HepG2 (cell line): ENCODE results near the gene TRPM1. TPM values are rescaled to one million over a fixed set of nuclear protein-coding genes. Genes with fewer than 3 reads are reported as not detected.

Source experiments
- ATAC-seq: fragments of 200-7000 bp; cut with Tn5 transposase; 3 replicates; pipeline ENCODE4 v1.9.1; 2020; ENCODE audit warnings: mild to moderate bottlenecking, moderate library complexity
- BruUV-seq: library from RNA; stranded (reverse); fragments of 400-500 nt; replicated peaks from 2 replicates; lab custom pipeline; 2021; lab: Mats Ljungman, UMichigan
- CTCF ChIA-PET: fragments of 300-600 bp; formaldehyde crosslinking; extraction: SDS; loops from one replicate; lab custom pipeline; 2021; ENCODE audit warnings: low total read pairs, inconsistent platforms, low intra/inter-chr PET ratio; lab: Yijun Ruan, JAX
- POLR2A ChIA-PET: fragments of 350-600 bp; sonication (Branson Sonifier 250); formaldehyde crosslinking; loops from one replicate; lab custom pipeline; 2020; ENCODE audit warnings: antibody characterized with exemption, inconsistent platforms; lab: Yijun Ruan, JAX
- DNase-seq: peaks from one replicate; pipeline ENCODE4 v3.0.0-alpha.2; 2015; ENCODE audit warnings: low spot score
- FAIRE-seq: peaks from 3 replicates; lab custom pipeline; 2011; peaks lifted over from hg19 to GRCh38; lab: Jason Lieb, UNC
- H2AFZ ChIP-seq: one replicate; pipeline ENCODE4 v1.6.1; 2011; ENCODE audit warnings: low read length, inconsistent platforms
- H3K27ac ChIP-seq: fragments of 300-600 bp; 3 replicates; pipeline ENCODE4 v1.8.0; 2011; ENCODE audit warnings: mixed run types, mild to moderate bottlenecking, mixed read lengths, low read length, inconsistent platforms; ENCODE audit not compliant: insufficient read depth; ENCODE audit errors: extremely low read length
- H3K27me3 ChIP-seq, 2 experiments: fragments of 200-600 bp in 1 of 2; 2 replicates in 1 of 2; 3 replicates in 1 of 2; pipeline versions ENCODE4 v1.6.0 to v1.8.0; 2011; ENCODE audit warnings: low read length in 2 of 2, mild to moderate bottlenecking in 2 of 2, moderate library complexity in 2 of 2, inconsistent platforms in 1 of 2; ENCODE audit not compliant: insufficient read depth in 2 of 2, control insufficient read depth in 1 of 2
- H3K36me3 ChIP-seq, 2 experiments: fragments of 200-600 bp in 1 of 2; replicated peaks in 1 of 2; 2 replicates in 1 of 2; 3 replicates in 1 of 2; pipeline versions ENCODE4 v1.5.1 to v1.8.0; 2011; ENCODE audit warnings: low read length in 2 of 2, inconsistent platforms in 1 of 2; ENCODE audit not compliant: insufficient read depth in 2 of 2, control insufficient read depth in 1 of 2
- H3K4me1 ChIP-seq: 2 replicates; pipeline ENCODE4 v1.5.1; 2012; ENCODE audit warnings: low read length, inconsistent platforms; ENCODE audit not compliant: insufficient read depth
- H3K4me2 ChIP-seq: 2 replicates; pipeline ENCODE4 v1.6.0; 2011; ENCODE audit warnings: low read depth, low read length, inconsistent platforms
- H3K4me3 ChIP-seq, 3 experiments: fragments of 200-600 bp in 1 of 3; sonication (generic), shearing (Covaris generic) in 1 of 3; replicated peaks in 1 of 3; 2 replicates each; pipeline ENCODE4 v1.5.1; 2011 to 2016; ENCODE audit warnings: low read length in 3 of 3, inconsistent platforms in 2 of 3, low read depth in 2 of 3, mild to moderate bottlenecking in 2 of 3, control low read depth in 1 of 3, mixed read lengths in 1 of 3; ENCODE audit not compliant: insufficient read depth in 1 of 3
- H3K79me2 ChIP-seq: one replicate; pipeline ENCODE4 v1.6.1; 2011; ENCODE audit warnings: low read length, inconsistent platforms; ENCODE audit not compliant: insufficient read depth
- H3K9ac ChIP-seq: 2 replicates; pipeline ENCODE4 v1.6.0; 2011; ENCODE audit warnings: mild to moderate bottlenecking, low read depth, low read length, inconsistent platforms; ENCODE audit not compliant: insufficient read depth
- H3K9me3 ChIP-seq: 2 replicates; pipeline ENCODE4 v1.5.1; 2012; ENCODE audit warnings: mild to moderate bottlenecking, low read length
- H4K20me1 ChIP-seq: 2 replicates; pipeline ENCODE4 v1.6.0; 2011; ENCODE audit warnings: inconsistent platforms, mild to moderate bottlenecking, low read length, moderate library complexity; ENCODE audit not compliant: insufficient read depth
- KLF6 ChIP-seq: IDR thresholded peaks from 2 replicates; pipeline ENCODE4 v1.8.0; 2016; ENCODE audit warnings: missing biosample characterization, missing genetic modification reagents
- MBNL3 ChIP-seq: fragments of 250-450 bp; sonication (Bioruptor Pico); conservative IDR thresholded peaks from 2 replicates; pipeline ENCODE4 v1.8.0; 2022; ENCODE audit warnings: mild to moderate bottlenecking, inconsistent platforms
- PAWR ChIP-seq: sonication (generic); formaldehyde crosslinking; IDR thresholded peaks from 2 replicates; pipeline ENCODE4 v1.4.0; 2020; ENCODE audit warnings: missing genetic modification reagents, mild to moderate bottlenecking, borderline replicate concordance
- SOX6 ChIP-seq, 2 experiments: fragments of 450-650 bp in 1 of 2; sonication (generic) in 1 of 2; formaldehyde crosslinking in 1 of 2; IDR thresholded peaks; 2 replicates each; pipeline versions ENCODE4 v1.4.0 to v1.6.1; 2017 to 2020; ENCODE audit warnings: antibody characterized with exemption in 1 of 2, mild to moderate bottlenecking in 1 of 2, missing genetic modification reagents in 1 of 2
- TEAD2 ChIP-seq: sonication (generic); formaldehyde crosslinking; IDR thresholded peaks from 2 replicates; pipeline ENCODE4 v1.9.0; 2021; ENCODE audit warnings: missing genetic modification reagents
- ZBTB3 ChIP-seq: sonication (generic); formaldehyde crosslinking; IDR thresholded peaks from 2 replicates; pipeline ENCODE4 v1.4.0; 2020; ENCODE audit warnings: low read depth, mild to moderate bottlenecking, moderate library complexity, missing genetic modification reagents, borderline replicate concordance
- ZKSCAN1 ChIP-seq: fragments of 150-350 bp; IDR thresholded peaks from 2 replicates; pipeline ENCODE4 v1.6.1; 2014; ENCODE audit warnings: low read length
- ZMYM4 ChIP-seq: sonication (generic); formaldehyde crosslinking; IDR thresholded peaks from 2 replicates; pipeline ENCODE4 v1.8.1; 2023; ENCODE audit warnings: mild to moderate bottlenecking, missing genetic modification reagents
- ZNF17 ChIP-seq: sonication (generic); formaldehyde crosslinking; IDR thresholded peaks from 2 replicates; pipeline ENCODE4 v1.5.0; 2020; ENCODE audit warnings: mild to moderate bottlenecking, missing genetic modification reagents
- ZNF354B ChIP-seq: sonication (generic); formaldehyde crosslinking; IDR thresholded peaks from 2 replicates; pipeline ENCODE4 v1.8.0; 2022; ENCODE audit warnings: mild to moderate bottlenecking, missing genetic modification reagents
- ZNF766 ChIP-seq: sonication (generic); formaldehyde crosslinking; IDR thresholded peaks from 2 replicates; pipeline ENCODE4 v1.5.0; 2020; ENCODE audit warnings: missing genetic modification reagents, borderline replicate concordance
- ZNF781 ChIP-seq: sonication (generic); formaldehyde crosslinking; IDR thresholded peaks from 2 replicates; pipeline ENCODE4 v1.5.1; 2020; ENCODE audit warnings: borderline replicate concordance, mild to moderate bottlenecking, missing genetic modification reagents; ENCODE audit errors: not compliant biosample characterization
- ZSCAN12 ChIP-seq: sonication (generic); formaldehyde crosslinking; IDR thresholded peaks from 2 replicates; pipeline ENCODE4 v1.9.0; 2021; ENCODE audit warnings: mild to moderate bottlenecking, missing genetic modification reagents
- WGBS: methylation state at CpG from one replicate; pipeline ENCODE4 v1.1.6; 2017; ENCODE audit warnings: low lambda C conversion rate; 5-methylcytosine and 5-hydroxymethylcytosine counted together
- in situ Hi-C: cut with HindIII; loops from 2 replicates; pipeline ENCODE4 v1.10.0; 2017; ENCODE audit warnings: low pct_unique_long_range_greater_than_20kb; ENCODE audit not compliant: extremely low pct_ligation_motif_present
- intact Hi-C: fragments of 100-400 bp; cut with micrococcal nuclease; formaldehyde crosslinking; loops from one replicate; pipeline ENCODE4 v1.10.0; 2022; ENCODE audit not compliant: unreplicated experiment
- polyA plus RNA-seq, 8 experiments: library from polyadenylated mRNA; depleted of rRNA in 3 of 8; stranded (reverse) in 7 of 8; unstranded in 1 of 8; fragments of >200 nt; fragmentation: Illumina TruSeq in 4 of 8; extraction: Trizol in 4 of 8; gene quantifications; 2 replicates each; pipeline versions ENCODE4 v1.2.1 to v1.2.3, GENCODE V29; 2011 to 2016; ENCODE audit warnings: low read depth in 4 of 8, missing spikeins in 1 of 8, mixed read lengths in 1 of 8; ENCODE audit not compliant: insufficient read depth in 1 of 8
- total RNA-seq, 5 experiments: library from RNA; depleted of rRNA; stranded (reverse); fragments of >200 nt; fragmentation: Illumina TruSeq; extraction: Trizol; gene quantifications; 2 replicates each; pipeline ENCODE4 v1.2.3, GENCODE V29; 2016; ENCODE audit warnings: low read depth in 1 of 5
- TF ChIP-seq, protein P1 (sequence below): sonication (generic); formaldehyde crosslinking; IDR thresholded peaks from 2 replicates; pipeline ENCODE4 v1.8.1; 2023; ENCODE audit warnings: mild to moderate bottlenecking, missing genetic modification reagents
- TF ChIP-seq, protein P2 (sequence below): sonication (generic); formaldehyde crosslinking; IDR thresholded peaks from 2 replicates; pipeline ENCODE4 v1.8.0; 2022; ENCODE audit warnings: mild to moderate bottlenecking, missing genetic modification reagents; ENCODE audit not compliant: insufficient replicate concordance

The TRPM1 gene
- total and polyA plus RNA-seq, 2 of the 13 experiments (the other 11 are each of a cell fraction or from before 2014, with no cell fraction given) = not detected

DNA sequence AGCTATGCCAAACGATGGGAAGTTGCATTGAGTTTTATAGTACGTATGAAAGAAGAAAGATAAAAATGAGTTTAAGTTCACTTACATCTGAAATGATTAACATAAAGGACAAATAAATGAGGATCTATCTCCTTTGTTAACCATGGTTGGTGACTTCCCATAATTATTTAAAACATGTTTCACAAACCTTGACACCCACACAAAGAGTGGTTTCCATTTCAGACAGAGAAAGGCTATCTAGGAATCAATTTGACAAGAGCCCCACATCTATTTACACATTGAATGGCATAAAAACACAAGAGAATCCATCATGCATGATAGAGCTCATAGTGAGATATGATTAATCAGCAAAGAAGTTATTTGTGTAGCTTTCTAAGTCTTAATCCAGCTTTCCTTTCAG lies 95.9 kb downstream of the TRPM1 start:
- FAIRE-seq (no peak), DNase-seq (no peak), ATAC-seq (no peak)
- no peaks in the 10 kb centered on the region for H4K20me1 ChIP-seq
- H3K9me3 ChIP-seq = no peaks in the 10 kb centered on the region
- peaks cover 0 to 4% of the 10 kb centered on the region in 2 experiments; a peak in 3 of 5 replicates for H3K27me3 ChIP-seq
- no TSS peak for BruUV-seq
- in situ Hi-C loops = no loop called here
- POLR2A ChIA-PET = no interaction called here
- H3K36me3 ChIP-seq = no peaks in the 10 kb centered on the region
- no peaks in the 10 kb centered on the region for H3K79me2 ChIP-seq
- no peak overlapping the region for H3K4me2 ChIP-seq
- no peak overlapping the region for H3K27ac ChIP-seq
- no peak overlapping the region for H2AFZ ChIP-seq
- no peak overlapping the region for H3K9ac ChIP-seq
- intact Hi-C loops = no loop called here
- H3K4me1 ChIP-seq = no peaks in the 10 kb centered on the region
- no peak for TF ChIP-seq TEAD2
- H3K4me3 ChIP-seq = no peak overlapping the region
- CTCF ChIA-PET = no interaction called here
- WGBS = 5% methylated on average over 2 of the region's 2 CpGs

DNA sequence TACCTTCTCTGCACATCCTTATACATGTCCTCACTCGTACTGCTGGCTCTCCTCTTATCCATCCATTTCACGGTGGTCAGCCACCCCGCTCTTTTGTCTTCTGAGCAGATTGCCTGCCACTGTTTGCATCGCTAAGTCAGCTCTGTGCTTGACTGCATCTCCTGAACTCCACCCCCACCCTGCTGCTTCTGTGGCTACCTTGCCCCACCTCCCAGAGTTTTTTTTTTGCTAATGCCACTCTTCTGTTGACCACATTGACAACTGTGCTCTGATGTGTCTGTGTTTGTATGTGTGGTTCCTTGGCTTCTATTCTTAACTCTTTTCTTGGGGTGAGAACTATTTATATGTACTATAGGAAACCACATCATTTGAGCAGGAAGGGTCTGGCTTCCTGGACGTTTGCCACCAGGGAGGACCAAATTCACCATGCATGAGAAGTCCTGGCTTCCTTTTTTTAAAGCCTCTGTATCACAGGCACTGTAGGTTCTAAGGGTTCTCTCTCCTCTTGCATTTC lies 97.2 kb downstream of the TRPM1 start:
- ChIA-PET POLR2A (no interaction called here), CTCF (no interaction called here)
- BruUV-seq = no TSS peak
- ATAC-seq (no peak), FAIRE-seq (no peak)
- Histone ChIP-seq H4K20me1 (no peaks in the 10 kb centered on the region), H2AFZ (no peak overlapping the region), H3K79me2 (no peaks in the 10 kb centered on the region), H3K27ac (no peak overlapping the region), H3K4me1 (no peaks in the 10 kb centered on the region), H3K4me2 (no peak overlapping the region), H3K27me3 (peaks cover 0 to 4% of the 10 kb centered on the region in 2 experiments; a peak in 3 of 5 replicates), H3K4me3 (no peak overlapping the region), H3K9ac (no peak overlapping the region), H3K9me3 (no peaks in the 10 kb centered on the region)
- 28% methylated on average over 5 of the region's 5 CpGs for WGBS
- intact Hi-C loops = no loop called here
- in situ Hi-C loops = no loop called here
- TF ChIP-seq ZKSCAN1 (no peak), ZBTB3 (CRISPR knock-in tag) (no peak), ZMYM4 (no peak), PAWR (no peak), ZNF781 (CRISPR knock-in tag) (no peak), KLF6 (no peak), ZSCAN12 (CRISPR knock-in tag) (no peak), ZNF766 (CRISPR knock-in tag) (no peak), ZNF17 (no peak), ZNF354B (no peak), MBNL3 (CRISPR knock-in tag) (no peak), SOX6 (IDR thresholded peaks at IDR 0.05) (no peak), SOX6 (CRISPR knock-in tag; IDR thresholded peaks at IDR 0.05) (no peak)
- TF ChIP-seq, protein P1, sequence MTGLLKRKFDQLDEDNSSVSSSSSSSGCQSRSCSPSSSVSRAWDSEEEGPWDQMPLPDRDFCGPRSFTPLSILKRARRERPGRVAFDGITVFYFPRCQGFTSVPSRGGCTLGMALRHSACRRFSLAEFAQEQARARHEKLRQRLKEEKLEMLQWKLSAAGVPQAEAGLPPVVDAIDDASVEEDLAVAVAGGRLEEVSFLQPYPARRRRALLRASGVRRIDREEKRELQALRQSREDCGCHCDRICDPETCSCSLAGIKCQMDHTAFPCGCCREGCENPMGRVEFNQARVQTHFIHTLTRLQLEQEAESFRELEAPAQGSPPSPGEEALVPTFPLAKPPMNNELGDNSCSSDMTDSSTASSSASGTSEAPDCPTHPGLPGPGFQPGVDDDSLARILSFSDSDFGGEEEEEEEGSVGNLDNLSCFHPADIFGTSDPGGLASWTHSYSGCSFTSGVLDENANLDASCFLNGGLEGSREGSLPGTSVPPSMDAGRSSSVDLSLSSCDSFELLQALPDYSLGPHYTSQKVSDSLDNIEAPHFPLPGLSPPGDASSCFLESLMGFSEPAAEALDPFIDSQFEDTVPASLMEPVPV (CRISPR knock-in tag) = no peak
- TF ChIP-seq, protein P2, sequence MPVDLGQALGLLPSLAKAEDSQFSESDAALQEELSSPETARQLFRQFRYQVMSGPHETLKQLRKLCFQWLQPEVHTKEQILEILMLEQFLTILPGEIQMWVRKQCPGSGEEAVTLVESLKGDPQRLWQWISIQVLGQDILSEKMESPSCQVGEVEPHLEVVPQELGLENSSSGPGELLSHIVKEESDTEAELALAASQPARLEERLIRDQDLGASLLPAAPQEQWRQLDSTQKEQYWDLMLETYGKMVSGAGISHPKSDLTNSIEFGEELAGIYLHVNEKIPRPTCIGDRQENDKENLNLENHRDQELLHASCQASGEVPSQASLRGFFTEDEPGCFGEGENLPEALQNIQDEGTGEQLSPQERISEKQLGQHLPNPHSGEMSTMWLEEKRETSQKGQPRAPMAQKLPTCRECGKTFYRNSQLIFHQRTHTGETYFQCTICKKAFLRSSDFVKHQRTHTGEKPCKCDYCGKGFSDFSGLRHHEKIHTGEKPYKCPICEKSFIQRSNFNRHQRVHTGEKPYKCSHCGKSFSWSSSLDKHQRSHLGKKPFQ = no peak
- TF ChIP-seq, all 625 proteins: peak for 0
- H3K36me3 ChIP-seq = no peaks in the 10 kb centered on the region
- DNase-seq = no peak
